Muscle of leg (tissue), 11 donors: ENCODE results near the gene TMEM131L. TPM values are rescaled to one million over a fixed set of nuclear protein-coding genes. Genes with fewer than 3 reads are reported as not detected.
"Not testable (repeated sequence)": the region's sequence is repeated elsewhere in the genome, so short reads cannot be mapped to it uniquely, and the experiment has no call there.

Experiments
- DNase-seq: peaks from one replicate; pipeline ENCODE4 v3.0.0; 2013
- H3K27ac ChIP-seq: one replicate; pipeline ENCODE4 v1.5.1; 2013; ENCODE audit warnings: mild to moderate bottlenecking, low read length, control low read depth
- H3K27me3 ChIP-seq: one replicate; pipeline ENCODE4 v1.6.1; 2013; ENCODE audit warnings: low read length; ENCODE audit not compliant: control insufficient read depth, insufficient read depth
- H3K36me3 ChIP-seq: one replicate; pipeline ENCODE4 v1.6.1; 2013; ENCODE audit warnings: low read length; ENCODE audit not compliant: control insufficient read depth, insufficient read depth
- H3K4me1 ChIP-seq: one replicate; pipeline ENCODE4 v1.6.1; 2013; ENCODE audit warnings: low read length; ENCODE audit not compliant: control insufficient read depth, insufficient read depth
- H3K4me3 ChIP-seq: one replicate; pipeline ENCODE4 v1.5.1; 2013; ENCODE audit warnings: low read length, control low read depth
- H3K9me3 ChIP-seq: replicated peaks from 2 replicates; pipeline ENCODE4 v1.6.1; 2013; ENCODE audit warnings: low read depth, low read length; ENCODE audit not compliant: control insufficient read depth
- WGBS: methylation state at CpG from one replicate; pipeline ENCODE4 v1.1.5; 2013; ENCODE audit warnings: missing lambda C conversion rate; ENCODE audit not compliant: insufficient coverage; 5-methylcytosine and 5-hydroxymethylcytosine counted together
- polyA plus RNA-seq, 8 donors: library from polyadenylated mRNA; unstranded; fragments of 120-200 nt; gene quantifications; one replicate each; pipeline versions ENCODE4 v1.2.1 to v1.2.3, GENCODE V29; 2013; ENCODE audit warnings: inconsistent platforms in 1 of 8, low replicate concordance in 1 of 8; ENCODE audit not compliant: insufficient read length in 8 of 8, insufficient read depth in 1 of 8
- total RNA-seq: library from RNA; stranded (reverse); fragments of 120-200 nt; gene quantifications from one replicate; pipeline ENCODE4 v1.2.4, GENCODE V29; 2013

Gene TMEM131L
- total and polyA plus RNA-seq, 9 donors = 35.1 to 69.6 (median 43.1) TPM

- no peak overlapping the region for H3K27ac ChIP-seq
- peaks cover 18% of the 10 kb centered on the region for H3K4me1 ChIP-seq
- DNase-seq = no peak
- H3K36me3 ChIP-seq = peaks cover 5% of the 10 kb centered on the region
- H3K4me3 ChIP-seq = no peak overlapping the region
- H3K9me3 ChIP-seq = no peaks in the 10 kb centered on the region
- no CpG with 5 or more reads among the region's 1 CpG for WGBS
- H3K27me3 ChIP-seq = no peaks in the 10 kb centered on the region
Observed at GRCh38 chr4:153502584-153502983, 36.4 kb downstream of the TMEM131L start.

- Histone ChIP-seq H3K36me3 (peaks cover 9% of the 10 kb centered on the region), H3K27ac (no peak overlapping the region), H3K27me3 (no peaks in the 10 kb centered on the region), H3K4me1 (peaks cover 9% of the 10 kb centered on the region), H3K4me3 (no peak overlapping the region), H3K9me3 (no peaks in the 10 kb centered on the region)
- no peak for DNase-seq
- 53% methylated on average over 4 of the region's 11 CpGs for WGBS
Observed at GRCh38 chr4:153506341-153507309, 40.5 kb downstream of the TMEM131L start.

GRCh38 chr4:153507310-153508073, 41.3 kb downstream of the TMEM131L start:
- 84% methylated on average over 3 of the region's 10 CpGs for WGBS
- no peak overlapping the region for H3K4me3 ChIP-seq
- H3K27me3 ChIP-seq = no peaks in the 10 kb centered on the region
- no peaks in the 10 kb centered on the region for H3K9me3 ChIP-seq
- peaks cover 9% of the 10 kb centered on the region for H3K36me3 ChIP-seq
- H3K4me1 ChIP-seq = peaks cover 9% of the 10 kb centered on the region
- DNase-seq = no peak
- no peak overlapping the region for H3K27ac ChIP-seq

GRCh38 chr4:153509212-153509611, 43.1 kb downstream of the TMEM131L start:
- no CpG with 5 or more reads among the region's 2 CpGs for WGBS
- not testable (repeated sequence) for H3K36me3 ChIP-seq, H3K4me3 ChIP-seq, H3K27ac ChIP-seq, DNase-seq, H3K27me3 ChIP-seq, H3K9me3 ChIP-seq
- H3K4me1 ChIP-seq = peaks cover 10% of the 10 kb centered on the region

GRCh38 chr4:153509724-153510123, 43.6 kb downstream of the TMEM131L start:
- H3K9me3 ChIP-seq = no peaks in the 10 kb centered on the region
- H3K27me3 ChIP-seq = no peaks in the 10 kb centered on the region
- no CpG with 5 or more reads among the region's 5 CpGs for WGBS
- H3K36me3 ChIP-seq = peaks cover 7% of the 10 kb centered on the region
- H3K27ac ChIP-seq = no peak overlapping the region
- peaks cover 10% of the 10 kb centered on the region for H3K4me1 ChIP-seq
- no peak overlapping the region for H3K4me3 ChIP-seq
- DNase-seq = no peak

GRCh38 chr4:153510252-153511001, 44.3 kb downstream of the TMEM131L start:
- Histone ChIP-seq H3K27me3 (no peaks in the 10 kb centered on the region), H3K27ac (no peak overlapping the region), H3K4me3 (no peak overlapping the region), H3K36me3 (peaks cover 4% of the 10 kb centered on the region), H3K9me3 (no peaks in the 10 kb centered on the region), H3K4me1 (peaks cover 10% of the 10 kb centered on the region)
- DNase-seq = no peak
- 93% methylated on average over 3 of the region's 7 CpGs for WGBS

- no CpG with 5 or more reads among the region's 6 CpGs for WGBS
- H3K9me3 ChIP-seq = no peaks in the 10 kb centered on the region
Observed at GRCh38 chr4:153511104-153511503, 44.9 kb downstream of the TMEM131L start.

GRCh38 chr4:153512162-153512852, 46.1 kb downstream of the TMEM131L start:
- H3K9me3 ChIP-seq = no peaks in the 10 kb centered on the region
- H3K36me3 ChIP-seq = peaks cover 4% of the 10 kb centered on the region
- H3K4me3 ChIP-seq = no peak overlapping the region
- DNase-seq = no peak
- no CpG with 5 or more reads among the region's 7 CpGs for WGBS
- peaks cover 6% of the 10 kb centered on the region for H3K4me1 ChIP-seq
- no peak overlapping the region for H3K27ac ChIP-seq
- no peaks in the 10 kb centered on the region for H3K27me3 ChIP-seq

More at GRCh38 chr4:153511104-153511503, 44.9 kb downstream of the TMEM131L start:
- Histone ChIP-seq H3K27ac (no peak overlapping the region), H3K36me3 (peaks cover 4% of the 10 kb centered on the region), H3K4me1 (peaks cover 10% of the 10 kb centered on the region), H3K4me3 (no peak overlapping the region), H3K27me3 (no peaks in the 10 kb centered on the region)
- no peak for DNase-seq

GRCh38 chr4:153512952-153513500, 46.9 kb downstream of the TMEM131L start:
- peaks cover 4% of the 10 kb centered on the region for H3K36me3 ChIP-seq
- no peaks in the 10 kb centered on the region for H3K27me3 ChIP-seq
- no CpG with 5 or more reads among the region's 3 CpGs for WGBS
- peak overlapping the region; percentile 29 for H3K27ac ChIP-seq
- H3K9me3 ChIP-seq = no peaks in the 10 kb centered on the region
- no peak for DNase-seq
- no peak overlapping the region for H3K4me3 ChIP-seq
- peaks cover 7% of the 10 kb centered on the region for H3K4me1 ChIP-seq
